Thoracic aorta (tissue), 2 donors: ENCODE measurements around the gene CEP170B. TPM values are rescaled to one million over a fixed set of nuclear protein-coding genes. Genes with fewer than 3 reads are reported as not detected.

Experiments
- ATAC-seq: fragments of 150-250 bp; one replicate; pipeline ENCODE4 v1.8.0; 2017; ENCODE audit warnings: low read depth; ENCODE audit not compliant: insufficient number of reproducible peaks, low FRiP score
- DNase-seq: peaks from one replicate; pipeline ENCODE4 v3.0.0-alpha.2; 2020; ENCODE audit warnings: low spot score
- H3K27ac ChIP-seq, 2 donors: fragments of 200-600 bp; sonication (generic); 1 replicate in 1 of 2; 2 replicates in 1 of 2; pipeline ENCODE4 v1.5.1; 2016; ENCODE audit warnings: mild to moderate bottlenecking in 2 of 2, moderate library complexity in 2 of 2
- H3K27me3 ChIP-seq: fragments of 200-600 bp; sonication (generic); replicated peaks from 2 replicates; pipeline ENCODE4 v1.6.0; 2016; ENCODE audit warnings: mild to moderate bottlenecking; ENCODE audit not compliant: insufficient read depth
- H3K36me3 ChIP-seq: fragments of 200-600 bp; sonication (generic); one replicate; pipeline ENCODE4 v1.5.1; 2016
- H3K4me1 ChIP-seq, 2 donors: fragments of 200-600 bp; sonication (generic); 1 replicate in 1 of 2; 2 replicates in 1 of 2; pipeline versions ENCODE4 v1.5.1 to v1.6.0; 2016; ENCODE audit warnings: low read depth in 2 of 2, mild to moderate bottlenecking in 1 of 2; ENCODE audit not compliant: control insufficient read depth in 1 of 2
- H3K4me3 ChIP-seq: fragments of 200-600 bp; sonication (generic); 2 replicates; pipeline ENCODE4 v1.5.1; 2016; ENCODE audit warnings: mild to moderate bottlenecking
- H3K9me3 ChIP-seq: fragments of 200-600 bp; sonication (generic); 2 replicates; pipeline ENCODE4 v1.5.1; 2016
- total RNA-seq, 2 donors: library from RNA; depleted of rRNA; stranded (reverse); fragments of >200 nt; gene quantifications; one replicate each; pipeline versions ENCODE4 v1.1.0 to v1.2.3, GENCODE V29; 2016
- TF ChIP-seq, protein P1 (sequence below): fragments of 200-600 bp; sonication (generic); IDR thresholded peaks from one replicate; pipeline ENCODE4 v1.5.1; 2019; ENCODE audit warnings: antibody characterized with exemption

CEP170B gene
- total RNA-seq: 10 to 100 TPM; 35.2 to 38.2 TPM

DNA sequence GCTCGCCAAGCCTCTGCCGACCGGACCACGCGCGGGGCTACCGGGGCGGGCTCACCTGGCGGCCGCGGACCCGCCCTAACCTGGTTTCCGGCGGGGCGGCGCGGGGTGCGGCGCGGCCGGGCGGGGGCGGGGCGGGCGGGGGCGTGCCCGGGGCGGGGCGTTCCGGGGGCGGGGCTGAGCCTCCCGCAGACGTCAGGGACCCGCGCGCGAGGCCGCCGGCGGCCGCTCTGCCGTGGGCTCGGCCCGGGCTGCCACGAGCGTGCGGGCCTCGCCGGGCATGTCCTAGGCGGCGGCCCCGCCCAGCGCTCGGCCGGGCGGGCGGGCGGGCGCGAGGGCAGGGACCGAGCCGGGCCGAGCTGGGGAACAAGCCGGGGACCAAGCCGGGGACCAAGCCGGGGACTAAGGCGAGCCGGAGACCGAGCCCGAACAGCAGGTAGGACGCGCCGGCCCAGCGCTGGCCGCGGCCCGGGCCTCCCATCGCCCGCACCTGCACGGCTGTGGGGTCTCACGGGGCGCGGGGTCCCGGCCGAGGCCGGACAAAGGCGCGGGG, at the start of gene CEP170B:
Gene CEP170B, plus strand, starts transcription at position 188 of the 550 bp plus-strand sequence. CDS start 3,183 bp downstream, outside the sequence.
- Histone ChIP-seq H3K36me3 (peaks cover 4% of the 10 kb centered on the region), H3K9me3 (no peaks in the 10 kb centered on the region), H3K4me3 (peak within 1 kb of the TSS; percentile 97), H3K4me1 (peaks cover 19 to 25% of the 10 kb centered on the region in 2 donors), H3K27me3 (no peaks in the 10 kb centered on the region), H3K27ac (peak within 1 kb of the TSS; percentile 21 to 59)
- TF ChIP-seq, protein P1, sequence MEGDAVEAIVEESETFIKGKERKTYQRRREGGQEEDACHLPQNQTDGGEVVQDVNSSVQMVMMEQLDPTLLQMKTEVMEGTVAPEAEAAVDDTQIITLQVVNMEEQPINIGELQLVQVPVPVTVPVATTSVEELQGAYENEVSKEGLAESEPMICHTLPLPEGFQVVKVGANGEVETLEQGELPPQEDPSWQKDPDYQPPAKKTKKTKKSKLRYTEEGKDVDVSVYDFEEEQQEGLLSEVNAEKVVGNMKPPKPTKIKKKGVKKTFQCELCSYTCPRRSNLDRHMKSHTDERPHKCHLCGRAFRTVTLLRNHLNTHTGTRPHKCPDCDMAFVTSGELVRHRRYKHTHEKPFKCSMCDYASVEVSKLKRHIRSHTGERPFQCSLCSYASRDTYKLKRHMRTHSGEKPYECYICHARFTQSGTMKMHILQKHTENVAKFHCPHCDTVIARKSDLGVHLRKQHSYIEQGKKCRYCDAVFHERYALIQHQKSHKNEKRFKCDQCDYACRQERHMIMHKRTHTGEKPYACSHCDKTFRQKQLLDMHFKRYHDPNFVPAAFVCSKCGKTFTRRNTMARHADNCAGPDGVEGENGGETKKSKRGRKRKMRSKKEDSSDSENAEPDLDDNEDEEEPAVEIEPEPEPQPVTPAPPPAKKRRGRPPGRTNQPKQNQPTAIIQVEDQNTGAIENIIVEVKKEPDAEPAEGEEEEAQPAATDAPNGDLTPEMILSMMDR: no peak
- no peak for DNase-seq
- peak; percentile 25 for ATAC-seq

DNA sequence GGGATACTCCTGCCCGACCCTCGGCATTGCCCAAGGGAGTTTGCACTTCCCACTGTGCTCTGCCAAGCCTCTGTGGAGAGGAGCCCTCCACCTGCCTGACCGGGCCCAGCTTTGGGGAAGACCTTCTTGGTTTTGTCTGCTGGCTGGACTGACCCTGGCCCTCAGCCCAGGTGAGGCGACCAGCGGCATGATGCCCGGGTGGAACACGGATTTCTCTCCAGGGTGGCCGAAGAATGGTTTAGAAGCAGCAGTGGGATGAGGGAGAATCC, 48.5 kb upstream of the CEP170B start:
- Histone ChIP-seq H3K9me3 (no peaks in the 10 kb centered on the region), H3K4me1 (peaks cover 7 to 23% of the 10 kb centered on the region in 2 donors), H3K27ac (peak overlapping the region; percentile 92 to 96), H3K27me3 (no peaks in the 10 kb centered on the region), H3K36me3 (peaks cover 3% of the 10 kb centered on the region), H3K4me3 (peak overlapping the region; percentile 95)
- no peak for DNase-seq
- ATAC-seq: no peak
- TF ChIP-seq, protein P1: no peak

DNA sequence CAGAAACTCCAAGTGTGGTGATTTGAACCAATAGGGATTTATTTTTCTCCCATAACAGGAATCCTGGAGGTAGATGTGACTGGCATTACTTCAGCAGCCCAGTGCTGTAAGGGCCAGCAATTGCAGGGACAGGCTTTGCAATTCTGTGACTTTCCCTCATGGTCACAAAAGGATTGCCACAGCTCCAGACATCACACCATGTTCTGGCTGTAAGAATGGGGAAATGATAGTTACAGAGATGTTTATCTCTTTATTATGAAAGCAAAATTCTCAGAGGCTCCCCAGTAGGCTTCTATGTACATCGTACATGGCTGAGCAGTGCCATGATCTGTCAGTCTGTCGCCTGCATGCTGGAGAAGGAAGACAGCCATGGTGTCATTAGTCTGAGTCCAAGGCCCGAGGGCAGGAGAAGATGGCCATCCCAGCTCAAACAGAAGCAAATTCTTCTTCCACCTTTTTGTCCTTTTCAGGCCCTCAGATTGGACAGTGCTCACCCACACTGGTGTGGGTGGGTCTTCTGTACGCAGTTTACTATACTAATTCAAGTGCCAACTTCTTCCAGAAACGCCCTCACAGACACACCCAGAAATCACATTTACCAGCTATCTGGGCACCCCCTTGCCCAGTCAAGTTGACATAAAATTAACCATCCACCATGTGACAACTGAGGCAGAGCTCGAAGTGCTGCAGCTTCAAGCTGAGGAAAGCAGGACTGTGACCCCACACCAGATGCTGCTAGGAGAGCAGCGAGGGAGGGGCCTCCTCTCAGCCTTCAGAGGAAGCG, 46.9 kb upstream of the CEP170B start:
- ATAC-seq (no peak), DNase-seq (no peak)
- TF ChIP-seq, protein P1: no peak
- Histone ChIP-seq H3K4me3 (no peak overlapping the region), H3K27ac (no peak overlapping the region), H3K36me3 (peaks cover 3% of the 10 kb centered on the region), H3K27me3 (no peaks in the 10 kb centered on the region), H3K9me3 (no peaks in the 10 kb centered on the region), H3K4me1 (peaks cover 7 to 23% of the 10 kb centered on the region in 2 donors)

DNA sequence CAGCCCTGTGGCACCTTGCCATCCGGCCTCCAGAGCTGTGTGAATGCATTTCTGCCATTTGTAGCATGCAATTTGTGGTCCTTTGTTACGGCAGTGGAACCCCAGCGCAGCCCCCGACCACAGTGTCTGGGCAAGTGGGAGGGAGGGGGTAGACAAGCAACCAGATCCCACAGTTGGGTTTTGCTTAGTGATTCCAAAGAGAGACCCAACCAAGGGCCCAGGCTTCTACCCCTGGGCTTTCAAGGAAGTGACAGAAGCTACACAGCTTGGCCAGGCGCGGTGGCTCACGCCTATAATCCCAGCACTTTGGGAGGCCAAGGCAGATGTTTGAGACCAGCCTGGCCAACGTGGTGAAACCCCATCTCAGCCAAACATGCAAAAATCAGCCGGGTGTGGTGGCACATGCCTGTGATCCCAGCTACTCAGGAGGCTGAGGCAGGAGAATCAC, 46.3 kb upstream of the CEP170B start:
- Histone ChIP-seq H3K36me3 (peaks cover under 1% of the 10 kb centered on the region), H3K27me3 (no peaks in the 10 kb centered on the region), H3K9me3 (no peaks in the 10 kb centered on the region), H3K4me3 (no peak overlapping the region), H3K27ac (no peak overlapping the region), H3K4me1 (peaks cover 7 to 23% of the 10 kb centered on the region in 2 donors)
- no peak for ATAC-seq
- TF ChIP-seq, protein P1: no peak
- no peak for DNase-seq

DNA sequence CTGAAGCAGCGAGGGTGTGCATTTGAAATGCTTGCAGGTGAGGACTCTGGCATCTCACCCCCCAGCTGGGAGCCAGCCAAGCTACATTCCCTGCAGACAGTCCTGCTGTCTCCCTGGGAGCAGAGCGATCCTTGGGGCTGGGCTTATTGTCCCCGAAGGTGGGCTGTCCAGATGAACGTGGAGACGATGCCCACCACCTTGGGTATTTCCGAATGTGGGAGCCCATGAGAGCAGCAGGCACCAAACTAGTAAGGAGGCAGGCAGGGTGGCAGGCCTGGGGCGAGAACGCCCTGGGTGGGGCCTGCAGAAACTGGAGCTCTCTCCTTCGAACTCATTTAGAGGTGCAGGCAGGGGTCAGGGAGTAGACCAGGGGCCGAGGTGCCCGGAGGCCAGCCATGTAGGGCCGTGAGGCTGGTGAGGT, 45.7 kb upstream of the CEP170B start:
- TF ChIP-seq, protein P1: no peak
- DNase-seq: no peak
- H3K4me3 ChIP-seq: no peak overlapping the region
- H3K27me3 ChIP-seq: no peaks in the 10 kb centered on the region
- H3K4me1 ChIP-seq: peaks cover 7 to 18% of the 10 kb centered on the region in 2 donors
- H3K9me3 ChIP-seq: no peaks in the 10 kb centered on the region
- no peak overlapping the region for H3K27ac ChIP-seq
- no peak for ATAC-seq
- no peaks in the 10 kb centered on the region for H3K36me3 ChIP-seq
